Fibroblast of lung (primary cell): ENCODE measurements around the gene TMEM8B. TPM values are rescaled to one million over a fixed set of nuclear protein-coding genes. Genes with fewer than 3 reads are reported as not detected.

Experiments
- DNase-seq, 2 donors: peaks; one replicate each; pipeline versions ENCODE4 v3.0.0 to v3.0.0-alpha.2; 2010; ENCODE audit warnings: low read depth in 2 of 2
- H2AFZ ChIP-seq: 2 replicates; pipeline ENCODE4 v1.5.1; 2012; ENCODE audit warnings: low read length, control low read depth, inconsistent platforms
- H3K27ac ChIP-seq: 2 replicates; pipeline ENCODE4 v1.5.1; 2011; ENCODE audit warnings: low read length, control low read depth; ENCODE audit not compliant: insufficient read depth
- H3K27me3 ChIP-seq: 2 replicates; pipeline ENCODE4 v1.5.1; 2011; ENCODE audit warnings: mild to moderate bottlenecking, low read length; ENCODE audit not compliant: control insufficient read depth, insufficient read depth
- H3K36me3 ChIP-seq: 2 replicates; pipeline ENCODE4 v1.5.1; 2011; ENCODE audit warnings: low read length; ENCODE audit not compliant: control insufficient read depth, insufficient read depth
- H3K4me1 ChIP-seq: 2 replicates; pipeline ENCODE4 v1.5.1; 2011; ENCODE audit warnings: low read length; ENCODE audit not compliant: control insufficient read depth, insufficient read depth; ENCODE audit errors: extremely low read depth
- H3K4me2 ChIP-seq: 2 replicates; pipeline ENCODE4 v1.5.1; 2011; ENCODE audit warnings: low read length, control low read depth; ENCODE audit not compliant: insufficient read depth; ENCODE audit errors: extremely low read depth
- H3K4me3 ChIP-seq, 4 experiments: fragments of 200-600 bp in 1 of 4; sonication (generic) in 1 of 4; replicated peaks in 1 of 4; 2 replicates each; pipeline ENCODE4 v1.5.1; 2011 to 2016; ENCODE audit warnings: low read length in 4 of 4, low read depth in 3 of 4, mild to moderate bottlenecking in 3 of 4, control low read depth in 2 of 4, inconsistent platforms in 1 of 4, mixed read lengths in 1 of 4; ENCODE audit not compliant: insufficient read depth in 1 of 4; ENCODE audit errors: control extremely low read depth in 1 of 4
- H3K79me2 ChIP-seq: 2 replicates; pipeline ENCODE4 v1.5.1; 2012; ENCODE audit warnings: mild to moderate bottlenecking, low read length, inconsistent platforms; ENCODE audit not compliant: control insufficient read depth, insufficient read depth
- H3K9ac ChIP-seq: 2 replicates; pipeline ENCODE4 v1.5.1; 2011; ENCODE audit warnings: mild to moderate bottlenecking, low read length, control low read depth; ENCODE audit not compliant: insufficient read depth
- H3K9me3 ChIP-seq: 2 replicates; pipeline ENCODE4 v1.5.1; 2012; ENCODE audit warnings: low read depth, low read length; ENCODE audit not compliant: control insufficient read depth, insufficient read depth
- H4K20me1 ChIP-seq: 2 replicates; pipeline ENCODE4 v1.5.1; 2011; ENCODE audit warnings: low read length; ENCODE audit not compliant: control insufficient read depth, insufficient read depth; ENCODE audit errors: extremely low read depth
- EZH2 ChIP-seq: IDR thresholded peaks from 2 replicates; pipeline ENCODE4 v1.5.1; 2012; ENCODE audit warnings: low read length, control low read depth, mild to moderate bottlenecking; ENCODE audit errors: missing control alignments
- polyA plus RNA-seq, 2 donors: library from polyadenylated mRNA; depleted of rRNA in 1 of 2; stranded (reverse) in 1 of 2; unstranded in 1 of 2; fragments of >200 nt; gene quantifications; 2 replicates each; pipeline ENCODE4 v1.2.1, GENCODE V29; 2011 to 2012; ENCODE audit warnings: missing spikeins in 1 of 2
- total RNA-seq: library from RNA; depleted of rRNA; stranded (reverse); fragments of >200 nt; gene quantifications from 2 replicates; pipeline ENCODE4 v1.2.1, GENCODE V29; 2014
- TF ChIP-seq, protein P1 (sequence below), 2 donors: IDR thresholded peaks in 1 of 2; conservative IDR thresholded peaks in 1 of 2; 1 replicate in 1 of 2; 2 replicates in 1 of 2; pipeline ENCODE4 v1.5.1; 2011 to 2012; ENCODE audit warnings: low read length in 2 of 2, control low read depth in 1 of 2, inconsistent platforms in 1 of 2, low read depth in 1 of 2, mild to moderate bottlenecking in 1 of 2

TMEM8B gene
- total and polyA plus RNA-seq, 2 donors (not counting 1 experiment from before 2014, with no cell fraction given), result 2.7 to 3.0 TPM

DNA sequence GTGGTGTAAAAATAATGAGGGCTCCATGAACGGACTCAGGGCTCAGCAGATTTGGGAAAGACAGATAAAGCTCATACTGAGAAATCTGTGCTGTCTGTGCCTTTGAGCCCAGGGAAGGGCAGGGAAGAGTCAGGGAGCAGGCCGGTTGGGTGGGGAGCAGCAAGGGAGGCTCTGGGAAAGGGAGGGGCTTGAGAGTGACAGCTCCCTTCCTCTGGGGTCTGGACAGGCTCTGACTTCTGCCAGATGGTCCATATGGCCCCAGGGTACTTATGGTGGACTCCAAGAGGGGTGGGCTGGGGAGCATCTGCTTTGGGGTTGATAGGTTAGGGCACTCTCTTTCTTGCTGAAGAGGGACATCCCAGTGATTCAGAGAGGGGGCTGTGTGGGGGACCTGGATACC, 35.6 kb upstream of the TMEM8B start:
- Histone ChIP-seq H3K36me3 (no peaks in the 10 kb centered on the region), H3K4me1 (peaks cover 14% of the 10 kb centered on the region), H3K9ac (no peak overlapping the region), H3K79me2 (peaks cover 4% of the 10 kb centered on the region), H3K27me3 (no peaks in the 10 kb centered on the region), H2AFZ (no peak overlapping the region), H3K4me2 (peak overlapping the region; percentile 86), H3K9me3 (no peaks in the 10 kb centered on the region), H3K4me3 (peak overlapping the region; percentile 22 to 65 (median 42)), H3K27ac (no peak overlapping the region), H4K20me1 (no peaks in the 10 kb centered on the region)
- no peak for TF ChIP-seq EZH2
- TF ChIP-seq, protein P1, sequence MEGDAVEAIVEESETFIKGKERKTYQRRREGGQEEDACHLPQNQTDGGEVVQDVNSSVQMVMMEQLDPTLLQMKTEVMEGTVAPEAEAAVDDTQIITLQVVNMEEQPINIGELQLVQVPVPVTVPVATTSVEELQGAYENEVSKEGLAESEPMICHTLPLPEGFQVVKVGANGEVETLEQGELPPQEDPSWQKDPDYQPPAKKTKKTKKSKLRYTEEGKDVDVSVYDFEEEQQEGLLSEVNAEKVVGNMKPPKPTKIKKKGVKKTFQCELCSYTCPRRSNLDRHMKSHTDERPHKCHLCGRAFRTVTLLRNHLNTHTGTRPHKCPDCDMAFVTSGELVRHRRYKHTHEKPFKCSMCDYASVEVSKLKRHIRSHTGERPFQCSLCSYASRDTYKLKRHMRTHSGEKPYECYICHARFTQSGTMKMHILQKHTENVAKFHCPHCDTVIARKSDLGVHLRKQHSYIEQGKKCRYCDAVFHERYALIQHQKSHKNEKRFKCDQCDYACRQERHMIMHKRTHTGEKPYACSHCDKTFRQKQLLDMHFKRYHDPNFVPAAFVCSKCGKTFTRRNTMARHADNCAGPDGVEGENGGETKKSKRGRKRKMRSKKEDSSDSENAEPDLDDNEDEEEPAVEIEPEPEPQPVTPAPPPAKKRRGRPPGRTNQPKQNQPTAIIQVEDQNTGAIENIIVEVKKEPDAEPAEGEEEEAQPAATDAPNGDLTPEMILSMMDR (conservative IDR thresholded peaks at IDR 0.05 in 1 of 2, IDR thresholded peaks at IDR 0.05 in 1 of 2; ENCODE audit: low read depth in 1 of 2, low read length in 2 of 2), result no peak
- no peak for DNase-seq

DNA sequence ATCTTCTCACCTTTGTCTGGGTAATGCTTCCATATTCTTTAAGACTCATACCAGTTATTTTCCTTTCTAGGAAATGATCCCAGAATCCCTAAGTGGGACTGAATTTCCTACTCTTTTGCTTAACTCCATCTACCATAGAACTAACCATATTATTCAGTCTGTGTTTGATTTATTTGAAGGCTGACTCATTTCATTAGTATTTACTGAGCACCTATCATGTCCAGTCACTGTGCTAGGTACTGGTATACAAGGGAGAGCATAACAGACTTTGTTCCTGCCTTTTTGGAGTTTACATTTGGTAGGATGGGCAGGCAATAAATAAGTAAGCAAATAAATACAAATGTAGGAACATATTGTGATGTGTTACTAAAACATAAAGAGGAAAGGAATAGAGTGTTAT, 33.3 kb upstream of the TMEM8B start:
- Histone ChIP-seq H3K27ac (no peak overlapping the region), H3K9ac (no peak overlapping the region), H3K4me1 (peaks cover 10% of the 10 kb centered on the region), H2AFZ (no peak overlapping the region), H3K4me3 (no peak overlapping the region), H3K36me3 (peaks cover under 1% of the 10 kb centered on the region), H4K20me1 (no peaks in the 10 kb centered on the region), H3K27me3 (no peaks in the 10 kb centered on the region), H3K79me2 (peaks cover 4% of the 10 kb centered on the region), H3K9me3 (no peaks in the 10 kb centered on the region), H3K4me2 (no peak overlapping the region)
- TF ChIP-seq EZH2, result no peak
- TF ChIP-seq, protein P1 (conservative IDR thresholded peaks at IDR 0.05 in 1 of 2, IDR thresholded peaks at IDR 0.05 in 1 of 2; ENCODE audit: low read depth in 1 of 2, low read length in 2 of 2), result no peak
- DNase-seq, result peak in 1 of 2 donors; percentile 29

DNA sequence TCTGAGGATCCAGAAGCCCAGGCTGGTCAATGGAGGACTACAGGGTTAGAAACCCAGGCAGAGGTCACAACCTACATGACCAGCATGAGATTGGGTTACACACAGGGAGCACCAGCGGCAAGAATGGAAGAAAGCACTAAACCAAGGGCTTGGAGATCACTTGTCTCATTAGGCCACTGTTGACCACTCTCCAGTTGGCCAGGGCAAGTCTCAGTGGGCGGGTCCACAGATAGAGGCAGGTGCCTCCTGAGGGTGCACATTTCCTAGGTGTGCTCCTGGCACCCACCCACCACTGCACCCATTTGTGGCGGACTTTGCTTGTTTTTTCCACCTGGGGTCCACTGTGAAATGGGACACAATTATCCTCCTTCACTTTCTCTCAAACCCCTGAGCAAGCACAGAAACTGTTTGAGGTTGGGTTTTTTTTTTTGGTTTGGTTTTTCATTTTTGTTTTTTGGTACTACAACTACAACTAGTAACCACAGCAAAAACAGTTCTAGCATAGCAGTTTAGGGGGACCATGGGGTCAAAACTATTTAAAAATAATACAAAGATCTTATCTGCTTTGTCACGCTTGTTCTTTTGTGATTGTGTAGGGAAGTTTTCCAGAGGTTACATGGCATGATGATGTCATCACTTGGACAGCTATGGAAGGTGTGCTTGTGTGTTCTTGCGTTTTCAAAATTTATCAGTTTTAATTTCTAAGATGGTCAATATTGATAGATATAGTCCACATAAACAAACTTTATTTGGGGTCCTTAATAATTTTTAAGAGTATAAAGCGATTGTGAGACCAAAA, 31.5 kb upstream of the TMEM8B start:
- H3K4me2 ChIP-seq, result no peak overlapping the region
- H4K20me1 ChIP-seq, result no peaks in the 10 kb centered on the region
- H3K9me3 ChIP-seq, result no peaks in the 10 kb centered on the region
- H2AFZ ChIP-seq, result no peak overlapping the region
- no peak for TF ChIP-seq EZH2
- TF ChIP-seq, protein P1 (conservative IDR thresholded peaks at IDR 0.05 in 1 of 2, IDR thresholded peaks at IDR 0.05 in 1 of 2; ENCODE audit: low read depth in 1 of 2, low read length in 2 of 2), result no peak
- no peak overlapping the region for H3K9ac ChIP-seq
- peaks cover 2% of the 10 kb centered on the region for H3K79me2 ChIP-seq
- no peak overlapping the region for H3K4me3 ChIP-seq
- H3K4me1 ChIP-seq, result peaks cover 8% of the 10 kb centered on the region
- H3K27me3 ChIP-seq, result no peaks in the 10 kb centered on the region
- peak in 1 of 2 donors; percentile 38 for DNase-seq
- no peak overlapping the region for H3K27ac ChIP-seq
- peaks cover 3% of the 10 kb centered on the region for H3K36me3 ChIP-seq
